ENCODE measurements around the gene C21orf91.

The C21orf91 gene

DNA sequence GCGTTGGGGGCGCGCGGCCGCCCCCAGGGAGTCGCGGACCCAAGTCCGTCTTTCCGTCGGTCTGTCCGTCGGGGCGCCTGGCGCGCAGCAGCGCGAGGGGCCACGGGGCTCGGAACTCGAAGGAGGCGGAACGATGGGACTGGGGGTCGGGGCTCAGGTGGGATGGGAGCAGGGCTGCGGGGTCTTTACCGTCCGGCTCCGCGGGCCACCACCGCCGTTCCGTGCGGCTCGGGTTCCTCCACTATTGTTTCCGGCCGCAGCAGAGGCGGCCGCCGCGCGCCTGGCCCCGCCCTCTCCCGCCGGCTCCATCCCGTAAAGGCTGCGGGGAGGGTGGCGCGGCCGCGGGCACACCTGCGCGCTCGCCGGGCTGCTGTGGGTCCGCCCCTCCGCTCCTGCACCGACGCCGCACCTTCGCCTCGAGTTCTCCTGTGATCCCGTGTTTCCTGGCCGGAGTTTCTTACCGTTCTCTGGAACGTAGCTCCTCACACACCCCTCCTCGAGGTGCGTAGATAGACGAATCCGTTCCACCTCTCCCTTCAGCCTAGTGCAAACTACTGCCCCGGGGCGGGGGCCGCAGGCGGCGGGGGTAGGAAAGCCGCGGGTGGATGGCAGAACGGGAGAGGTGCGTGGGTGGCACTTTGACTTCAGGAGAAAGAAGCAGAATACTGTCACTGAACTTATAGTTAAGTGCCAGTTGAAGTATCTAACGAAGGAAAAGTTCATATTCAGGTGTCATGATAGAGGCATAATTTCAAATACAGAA, at the start of gene C21orf91:
C21orf91 (minus strand) TSS at position 243 of the 763 bp plus-strand sequence. CDS start 1,038 bp downstream, outside the sequence.
- DNase-seq = peak in 55 of 56 donors; percentile 56 to 95 (median 86)

- no peak for DNase-seq
Observed at GRCh38 chr21:17866590-17866989, 47.4 kb upstream of the C21orf91 start.

DNA sequence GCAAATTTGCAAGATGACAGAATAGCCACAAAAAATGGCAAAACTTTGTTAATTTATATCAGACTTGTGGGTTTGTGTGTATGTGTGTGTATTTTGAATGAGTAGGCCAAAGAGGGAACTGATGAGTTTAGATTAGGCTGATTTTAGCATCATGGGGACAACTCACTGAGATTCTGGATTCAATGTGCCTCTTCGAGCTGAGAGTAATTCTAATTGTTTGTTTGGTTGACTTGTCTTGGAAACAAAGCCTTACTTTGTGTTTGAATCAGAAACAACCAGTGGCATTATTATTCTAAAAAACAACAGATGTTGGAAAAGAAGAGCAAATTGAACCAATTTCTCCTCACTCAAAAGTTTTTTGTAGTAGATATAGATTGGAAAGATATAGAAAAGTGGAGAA, 40.5 kb upstream of the C21orf91 start:
- peak in 2 of 56 donors; percentile 6 to 20 for DNase-seq

GRCh38 chr21:17858747-17859146, 39.6 kb upstream of the C21orf91 start:
- DNase-seq = peak in 40 of 56 donors; percentile 4 to 73 (median 40)

- no peak for DNase-seq
Observed at GRCh38 chr21:17854745-17855144, 35.6 kb upstream of the C21orf91 start.

DNA sequence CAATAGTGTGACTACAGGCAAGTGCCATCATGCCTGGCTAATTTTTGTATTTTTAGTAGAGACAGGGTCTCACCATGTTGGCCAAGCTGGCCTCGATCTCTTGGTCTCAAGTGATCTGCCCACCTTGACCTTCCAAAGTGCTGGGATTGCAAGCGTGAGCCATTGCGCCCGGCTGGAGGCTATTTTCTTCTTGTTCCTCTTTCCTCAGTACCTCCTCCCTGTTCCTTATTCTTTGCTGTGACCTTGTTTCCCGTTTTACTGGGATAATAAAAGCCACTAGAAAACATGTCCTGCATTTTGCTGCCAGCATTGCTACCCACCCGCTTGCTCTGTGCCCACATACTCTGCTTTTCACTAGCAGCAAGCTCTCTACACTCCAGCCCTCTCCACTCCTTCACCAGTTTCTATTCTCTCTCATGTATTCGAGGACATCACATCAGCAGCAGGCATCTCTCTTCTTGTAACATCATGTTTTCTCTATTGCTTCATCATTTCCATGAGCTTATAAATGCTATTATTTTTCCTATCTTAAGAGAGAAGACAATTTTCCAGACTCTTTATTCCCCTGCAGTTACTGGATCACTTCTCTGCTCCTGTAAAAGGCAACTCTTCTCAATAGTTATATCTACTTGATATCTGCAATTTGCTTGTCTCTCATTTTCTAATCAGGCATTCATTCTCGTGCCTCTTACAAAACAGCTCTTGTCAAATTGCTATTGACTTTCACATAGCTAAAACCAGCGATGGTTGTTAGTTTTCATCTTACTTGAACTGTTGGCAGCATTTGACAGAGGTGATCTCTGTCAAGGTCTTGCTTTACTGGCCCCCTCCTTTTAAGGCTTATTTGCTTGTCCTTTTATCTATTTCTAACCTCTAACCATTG, 34.5 kb upstream of the C21orf91 start:
- peak in 1 of 56 donors; percentile 9 for DNase-seq

- DNase-seq = peak in 14 of 56 donors; percentile 8 to 72 (median 19)
Observed at GRCh38 chr21:17848228-17848627, 29.1 kb upstream of the C21orf91 start.

GRCh38 chr21:17841103-17841502, 21.9 kb upstream of the C21orf91 start:
- DNase-seq = no peak

GRCh38 chr21:17834639-17835354, 15.6 kb upstream of the C21orf91 start:
- no peak for DNase-seq

GRCh38 chr21:17829472-17829871, 10.3 kb upstream of the C21orf91 start:
- DNase-seq = peak in 2 of 56 donors; percentile 9 to 10

DNA sequence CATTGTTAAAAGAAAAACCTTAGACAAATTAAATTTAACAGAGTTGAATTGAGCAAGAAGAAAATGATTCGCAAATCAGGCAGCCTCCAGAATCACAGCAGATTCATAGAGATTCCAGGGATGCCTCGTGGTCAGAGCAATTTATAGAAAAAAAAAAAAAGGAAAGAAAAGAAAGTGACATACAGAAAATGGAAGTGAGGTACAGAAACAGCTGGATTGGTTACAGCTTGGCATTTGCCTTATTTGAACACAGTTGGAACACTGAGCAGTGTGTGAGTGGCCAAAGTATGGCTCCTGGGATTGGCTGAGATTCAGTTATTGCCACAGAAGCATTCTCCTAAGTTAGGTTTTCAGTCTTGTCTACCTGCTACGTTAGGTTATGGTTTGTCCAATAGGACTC, 9.1 kb upstream of the C21orf91 start:
- DNase-seq = no peak

DNA sequence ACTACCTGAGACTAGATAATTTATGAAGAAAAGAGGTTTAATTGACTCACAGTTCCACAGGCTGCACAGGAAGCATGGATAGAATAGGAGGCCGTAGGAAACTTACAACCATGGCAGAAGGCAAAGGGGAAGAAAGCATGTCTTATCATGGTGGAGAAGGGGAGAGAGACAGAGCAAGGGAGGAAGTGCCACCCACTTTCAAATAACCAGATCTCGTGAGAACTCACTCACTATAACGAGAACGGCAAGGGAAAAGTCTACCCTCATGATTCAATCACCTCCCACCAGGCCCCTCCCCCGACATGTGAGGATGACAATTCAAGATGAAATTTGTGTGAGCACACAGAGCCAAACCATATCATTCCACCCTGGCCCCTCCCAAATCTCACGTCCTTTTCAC, 4.7 kb upstream of the C21orf91 start:
- no peak for DNase-seq

GRCh38 chr21:17821121-17821520, 2.0 kb upstream of the C21orf91 start:
- no peak for DNase-seq

DNA sequence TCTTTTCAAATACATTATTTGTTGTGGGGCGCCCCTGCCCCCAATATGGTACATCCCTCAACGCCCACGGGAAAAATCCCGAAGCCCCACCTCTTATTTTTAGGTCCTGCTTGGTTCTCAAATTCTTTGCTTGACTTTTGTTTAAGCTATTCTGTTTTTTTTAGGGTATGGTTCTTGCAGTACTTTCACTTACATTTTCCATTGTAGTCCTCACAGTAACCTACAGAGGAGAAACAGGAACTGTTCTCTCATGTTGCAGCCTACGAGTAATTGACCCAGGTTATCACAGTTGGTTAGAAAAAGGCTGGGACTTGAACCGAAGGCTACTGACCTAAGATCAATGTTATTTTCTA, 697 bp upstream of the C21orf91 start:
- peak in 5 of 56 donors; percentile 48 to 80 (median 66) for DNase-seq

DNA sequence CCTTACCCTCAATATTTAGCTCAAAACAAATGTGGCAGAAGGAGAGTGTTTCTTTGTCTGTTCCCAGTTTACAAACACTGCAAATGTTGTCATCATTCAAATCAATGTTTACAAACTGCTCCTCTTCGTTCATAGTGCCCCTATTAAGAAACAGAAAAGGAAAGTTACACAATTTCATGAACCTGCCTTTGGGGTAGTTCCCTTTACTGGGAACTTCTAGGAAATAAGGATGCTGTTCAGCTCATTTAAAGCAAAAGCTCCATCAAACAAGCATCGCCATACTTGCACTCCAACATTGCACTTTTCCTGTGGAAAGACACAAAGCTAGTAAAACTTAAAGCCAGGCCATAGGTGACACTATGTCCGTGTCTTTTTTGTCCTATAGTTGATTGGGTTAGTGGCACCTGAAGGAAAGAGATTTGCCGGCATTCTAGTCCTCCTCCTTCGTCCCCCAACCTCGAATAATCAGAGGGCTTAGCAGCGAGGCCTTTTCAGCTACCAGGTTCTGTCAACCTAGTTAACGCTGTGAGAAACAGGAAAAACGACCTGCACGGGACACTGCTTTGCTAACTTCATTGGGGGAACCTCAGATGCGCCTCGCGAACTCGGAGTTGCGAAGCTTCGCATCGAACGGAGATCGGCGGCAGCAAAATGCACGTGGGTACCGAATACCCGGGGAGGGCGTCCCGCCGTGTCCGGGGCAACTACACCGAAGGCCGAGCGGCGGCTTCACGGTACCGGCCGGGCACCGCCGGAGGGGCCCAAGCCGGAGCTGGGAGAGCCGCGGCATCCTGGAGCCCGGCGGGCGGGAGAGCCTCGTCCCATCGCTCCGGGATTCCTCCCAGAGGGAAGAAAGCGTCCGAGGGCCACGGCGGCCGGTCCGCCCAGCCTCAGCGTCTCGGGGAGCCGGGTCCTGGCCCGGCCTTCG, 706 bp downstream of the C21orf91 start:
- DNase-seq = peak in 30 of 56 donors; percentile 4 to 66 (median 40)

GRCh38 chr21:17813353-17813752, 5.8 kb downstream of the C21orf91 start:
- no peak for DNase-seq

GRCh38 chr21:17805966-17806365, 13.2 kb downstream of the C21orf91 start:
- no peak for DNase-seq

DNA sequence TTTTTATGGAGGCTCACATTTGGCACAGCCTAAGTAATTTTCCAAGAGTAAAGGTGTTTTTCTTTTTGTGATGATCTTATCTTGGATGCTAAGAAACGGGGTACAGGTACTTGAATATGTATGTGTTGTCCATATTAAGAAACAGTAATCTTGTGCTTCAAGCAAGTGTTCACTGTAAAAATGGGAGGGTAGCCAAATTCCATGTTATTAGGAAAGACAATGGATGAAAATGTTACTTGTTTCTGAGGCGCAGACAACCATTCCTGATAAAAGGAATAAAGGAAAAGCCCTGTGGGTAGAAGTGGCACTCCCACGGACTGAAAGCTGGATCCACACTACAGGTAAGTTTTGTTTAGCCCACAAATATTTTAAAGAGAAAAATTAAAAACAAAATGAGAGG, 15.6 kb downstream of the C21orf91 start:
- DNase-seq = no peak

DNA sequence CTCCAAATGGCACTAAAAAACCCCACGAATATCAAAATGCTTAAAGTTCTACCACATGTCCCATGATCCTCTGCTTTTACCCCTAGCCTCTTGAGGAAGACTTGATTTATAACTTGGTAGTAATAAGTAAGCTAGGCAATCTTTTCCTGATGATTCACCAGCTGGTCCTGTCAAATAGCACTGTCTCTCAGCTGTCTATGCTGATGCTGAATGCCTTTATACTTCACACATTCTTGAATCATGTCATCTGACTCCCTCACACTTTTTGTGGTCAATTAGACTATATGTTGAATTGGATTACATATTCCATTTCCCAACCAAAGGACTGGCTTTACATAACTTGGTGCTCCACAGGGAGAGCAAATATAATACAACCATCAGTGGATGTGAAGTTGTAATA, 16.6 kb downstream of the C21orf91 start:
- DNase-seq = no peak

DNA sequence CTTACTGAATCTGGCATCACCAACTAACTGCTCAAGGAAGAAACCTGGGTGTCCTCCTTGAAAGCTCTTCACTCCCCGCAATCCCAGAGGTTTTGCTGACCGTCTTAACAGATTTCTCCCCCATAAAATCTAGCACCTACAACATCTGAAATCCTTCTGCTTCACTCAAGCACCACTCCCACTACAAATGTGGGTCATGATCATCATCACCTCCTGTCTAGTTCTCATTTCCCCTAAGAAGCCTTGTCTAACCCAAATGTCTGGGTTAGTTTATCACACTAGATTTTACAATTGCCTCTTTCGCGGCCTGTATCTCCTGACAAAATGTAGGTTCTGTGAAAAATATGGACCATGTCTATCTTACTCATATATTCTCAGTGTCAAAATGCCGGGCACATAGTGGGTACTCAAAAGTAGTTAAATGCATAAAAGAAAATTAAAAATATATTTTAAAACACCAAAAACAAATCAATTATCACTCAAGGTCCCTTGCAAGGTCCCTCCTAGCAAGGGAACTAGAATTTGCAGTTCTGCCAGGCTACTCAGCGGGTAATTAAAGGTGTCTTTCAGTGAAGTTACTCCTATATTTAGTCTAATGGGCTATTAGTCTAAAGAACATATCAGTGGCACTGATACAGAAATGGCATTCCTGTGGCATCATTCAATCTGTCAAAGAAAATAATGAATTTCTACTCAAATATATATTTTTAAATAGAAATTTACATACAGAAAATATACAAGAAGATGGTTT, 19.6 kb downstream of the C21orf91 start:
- DNase-seq = no peak
